ENCODE measurements around the gene HIPK3.

DNA sequence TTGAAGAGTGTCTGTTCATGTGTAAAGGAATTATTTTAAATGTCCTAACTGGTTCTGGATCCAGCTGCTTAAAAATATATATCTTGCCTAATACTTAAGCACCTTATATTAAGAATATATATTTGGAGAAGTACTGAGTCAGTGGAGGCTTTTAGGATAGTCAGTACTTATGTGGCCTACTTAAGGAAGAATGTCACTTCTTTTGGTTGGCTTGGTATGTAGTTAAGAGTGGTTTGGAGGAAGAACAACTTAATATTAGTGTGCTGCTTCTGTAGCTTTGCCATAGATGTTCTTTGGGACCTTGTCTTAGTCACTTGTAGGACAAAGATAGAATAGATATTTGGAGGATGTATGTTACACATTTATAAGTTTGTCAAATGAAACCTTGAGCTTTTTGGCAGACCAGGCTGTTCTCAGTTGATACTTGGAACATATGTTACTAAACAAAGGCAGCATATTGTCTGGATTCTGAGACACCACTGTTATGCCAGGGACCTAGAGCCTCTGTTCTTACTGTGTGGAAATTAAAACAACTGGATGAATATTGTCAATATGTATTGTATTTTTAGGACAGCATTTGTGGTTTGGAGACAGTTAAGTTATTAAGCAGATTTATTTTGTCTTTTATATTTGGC lies 4.9 kb downstream of the HIPK3 start:
- TF ChIP-seq POLR2A (IDR thresholded peaks at IDR 0.05; ENCODE audit: low read length): no peak
- no peak for TF ChIP-seq GATA1 (IDR thresholded peaks at IDR 0.05; ENCODE audit: low read depth, low read length)
